Pulmonary artery endothelial cell (primary cell): ENCODE measurements around the gene TNFAIP8L2. TPM values are rescaled to one million over a fixed set of nuclear protein-coding genes. Genes with fewer than 3 reads are reported as not detected.
"Not testable (repeated sequence)": the region's sequence is repeated elsewhere in the genome, so short reads cannot be mapped to it uniquely, and the experiment has no call there.

Experiments used
- DNase-seq: peaks from one replicate; pipeline ENCODE4 v3.0.0-alpha.2; 2011; ENCODE audit warnings: low read depth, low spot score
- total RNA-seq: library from RNA; depleted of rRNA; stranded (reverse); fragments of >200 nt; gene quantifications from 2 replicates; pipeline ENCODE4 v1.2.3, GENCODE V29; 2014

The TNFAIP8L2 gene
- total RNA-seq, 1 donor from 2014 or later: 0.13 TPM

DNA sequence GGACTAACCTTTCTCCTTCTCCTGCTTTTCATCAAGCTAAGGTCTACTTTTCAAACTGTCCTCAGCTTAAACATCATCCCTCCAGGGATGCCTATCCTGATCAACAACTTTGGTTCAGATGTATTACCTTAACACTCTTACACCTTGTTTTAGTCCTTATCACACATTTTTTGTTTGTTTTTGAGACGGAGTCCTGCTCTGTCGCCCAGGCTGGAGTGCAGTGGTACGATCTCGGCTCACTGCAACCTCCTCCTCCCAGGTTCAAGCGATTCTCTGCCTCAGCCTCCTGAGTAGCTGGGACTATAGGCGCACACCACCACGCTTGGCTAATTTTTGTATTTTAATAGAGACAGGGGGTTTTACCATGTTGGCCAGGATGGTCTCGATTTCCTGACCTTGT lies 32.2 kb downstream of the TNFAIP8L2 start:
- DNase-seq: not testable (repeated sequence)

DNA sequence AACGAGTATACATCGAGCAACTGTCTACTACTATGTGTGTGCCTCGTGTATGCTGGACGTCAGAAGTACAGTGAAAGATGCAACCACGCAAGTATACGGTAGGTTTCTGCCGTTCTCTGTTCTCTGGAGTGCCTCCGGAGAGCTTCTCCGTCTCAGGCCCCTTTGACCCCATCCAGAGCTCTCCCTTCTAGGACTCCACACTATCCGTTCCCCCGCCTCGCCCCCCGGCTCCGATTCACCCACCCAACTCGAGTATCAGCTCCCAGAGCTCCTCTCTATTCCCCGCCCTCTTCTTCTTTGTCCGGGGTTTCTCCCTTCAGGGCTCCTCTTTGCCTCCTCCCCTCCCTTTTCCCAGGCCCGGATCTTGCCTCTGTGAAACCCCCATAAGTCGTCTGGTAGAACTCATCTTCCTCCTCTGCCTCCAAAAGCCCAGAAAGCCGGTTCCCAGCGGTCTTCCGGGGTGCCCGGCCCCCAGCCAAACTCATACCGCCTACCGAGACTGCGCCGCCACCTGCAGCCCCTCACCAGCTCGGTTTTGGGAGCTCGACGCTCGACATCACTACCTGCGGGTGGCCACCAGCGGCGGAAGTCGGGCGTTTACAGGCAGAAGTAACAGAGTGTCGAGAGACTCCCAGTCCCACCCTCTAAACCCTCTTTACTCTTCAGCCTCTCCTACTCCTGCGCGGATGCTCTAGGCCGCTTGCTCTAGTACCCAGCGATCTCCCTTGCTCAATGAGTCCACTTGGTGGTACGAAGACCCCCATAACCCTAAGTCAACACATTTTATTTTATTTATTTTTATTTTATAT lies 33.4 kb downstream of the TNFAIP8L2 start, which contains the start of gene VPS72:
Gene VPS72 (minus strand): TSS at position 561 of the 809 bp plus-strand sequence. CDS start 76 bp downstream, at position 485.
- peak; percentile 69 for DNase-seq

DNA sequence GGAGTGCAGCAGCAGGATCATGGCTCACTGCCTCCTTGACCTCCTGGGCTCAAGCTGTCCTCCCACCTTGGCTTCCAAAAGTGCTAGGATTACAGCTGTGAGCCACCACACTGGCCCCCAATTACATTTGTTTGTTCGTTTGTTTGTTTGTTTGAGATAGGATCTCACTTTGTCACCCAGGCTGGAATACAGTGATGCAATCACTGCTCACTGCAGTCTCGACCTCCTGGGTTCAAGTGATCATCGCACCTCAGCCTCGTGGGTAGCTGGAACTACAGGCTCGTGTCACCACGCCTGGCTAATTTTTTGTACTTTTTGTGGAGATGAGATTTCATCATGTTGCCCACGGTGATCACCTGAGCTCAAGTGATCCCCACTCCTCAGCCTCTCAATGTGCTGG lies 35.6 kb downstream of the TNFAIP8L2 start:
- no peak for DNase-seq

DNA sequence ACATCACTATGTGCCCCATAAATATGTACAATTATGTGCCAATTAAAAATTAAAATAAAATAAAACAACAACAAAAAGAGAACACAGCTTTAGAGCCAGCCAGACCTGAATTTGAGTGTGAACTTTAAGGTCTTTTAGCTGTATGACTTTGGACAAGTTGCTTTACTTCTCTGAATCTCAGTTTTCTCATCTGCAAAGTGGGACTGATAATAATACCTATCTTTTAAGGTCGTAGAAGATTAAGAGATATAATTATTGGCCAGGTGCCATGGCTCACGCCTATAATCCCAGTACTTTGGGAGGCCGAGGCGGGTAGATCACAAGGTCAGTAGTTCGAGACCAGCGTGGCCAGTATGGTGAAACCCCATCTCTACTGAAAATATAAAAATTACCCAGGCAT lies 36.9 kb downstream of the TNFAIP8L2 start:
- no peak for DNase-seq

DNA sequence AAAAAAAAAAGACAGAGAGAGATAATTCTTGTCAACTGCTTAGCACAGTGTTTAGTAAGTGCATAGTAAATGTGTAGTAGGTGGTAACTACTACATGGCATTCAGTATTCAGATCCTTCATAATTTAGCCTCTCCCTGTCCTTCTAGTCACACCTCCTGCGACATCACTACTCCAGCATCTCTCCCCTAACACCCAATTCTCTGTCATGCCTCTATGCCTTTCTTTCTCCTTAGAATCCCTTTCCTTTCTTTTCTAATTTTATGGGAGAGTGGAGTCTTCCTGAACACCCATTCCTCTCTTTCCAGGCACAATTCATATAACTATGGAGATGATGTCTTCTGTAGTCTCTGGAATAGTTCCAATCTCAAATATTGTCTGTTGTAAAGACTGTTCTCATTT lies 37.4 kb downstream of the TNFAIP8L2 start:
- DNase-seq: no peak

DNA sequence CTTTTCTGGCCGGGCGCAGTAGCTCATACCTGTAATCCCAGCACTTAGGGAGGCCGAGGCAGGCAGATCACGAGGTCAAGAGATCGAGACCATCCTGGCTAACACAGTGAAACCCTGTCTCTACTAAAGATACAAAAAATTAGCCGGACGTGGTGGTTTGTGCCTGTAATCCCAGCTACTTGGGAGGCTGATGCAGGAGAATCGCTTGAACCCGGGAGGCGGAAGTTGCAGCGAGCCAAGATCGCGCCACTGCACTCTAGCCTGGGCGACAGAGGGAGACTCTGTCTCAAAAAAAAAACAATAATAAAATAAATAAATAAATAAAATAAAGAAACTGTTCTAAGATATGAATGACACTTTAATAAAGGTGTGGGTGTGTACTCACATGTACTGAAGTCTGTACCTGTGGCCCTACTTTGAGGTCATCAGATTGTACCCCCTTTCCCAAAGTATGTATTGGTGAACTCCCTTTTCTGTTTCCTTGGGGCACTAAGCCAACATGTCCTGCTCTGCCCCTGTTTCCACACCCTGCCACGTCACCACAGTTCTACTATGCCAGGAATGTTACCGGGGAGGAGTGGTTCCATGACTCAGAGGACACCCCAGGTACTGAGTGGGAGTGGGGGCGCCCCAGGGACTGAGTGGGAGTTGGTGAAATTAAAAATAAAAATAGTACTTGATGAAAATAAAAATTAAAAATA lies 38.6 kb downstream of the TNFAIP8L2 start:
- peak; percentile 48 for DNase-seq

DNA sequence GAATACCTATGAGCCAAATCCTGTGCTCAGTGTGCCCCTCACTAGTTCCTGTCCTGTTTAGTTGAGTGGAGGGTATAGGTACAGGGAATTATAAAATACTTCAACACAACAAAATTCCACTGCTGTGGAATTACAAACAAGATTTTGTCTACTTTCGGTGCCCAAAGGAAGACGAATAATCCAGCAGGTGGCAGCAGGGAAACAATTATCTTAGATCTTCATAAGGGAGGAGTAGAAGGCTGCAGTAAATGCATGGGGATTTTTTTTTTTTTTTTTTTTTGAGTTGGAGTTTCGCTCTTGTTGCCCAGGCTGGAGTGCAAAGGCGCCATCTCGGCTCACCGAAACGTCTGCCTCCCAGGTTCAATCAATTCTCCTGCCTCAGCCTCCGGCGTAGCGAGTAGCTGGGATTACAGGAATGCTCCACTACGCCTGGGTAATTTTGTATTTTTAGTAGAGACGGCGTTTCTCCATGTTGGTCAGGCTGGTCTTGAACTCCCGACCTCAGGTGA lies 39.9 kb downstream of the TNFAIP8L2 start:
- DNase-seq: peak; percentile 63

DNA sequence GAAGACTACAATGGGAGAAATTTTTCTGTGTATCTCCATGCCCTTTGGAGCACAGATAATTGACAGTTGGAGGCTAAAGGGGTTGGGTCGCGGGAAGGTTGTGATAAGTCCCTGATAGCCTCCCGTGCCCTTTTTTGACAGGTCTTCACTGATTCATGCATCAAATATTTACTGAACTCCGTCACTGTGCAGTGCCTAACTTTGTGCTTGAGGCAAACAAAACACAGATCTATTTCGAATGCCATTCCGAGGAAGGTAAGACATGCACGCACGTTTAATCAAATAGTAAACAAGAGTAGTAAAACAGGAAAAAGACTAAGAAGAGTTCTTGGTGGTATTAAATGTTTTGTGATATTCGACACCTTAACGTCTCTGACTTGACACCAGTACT lies 41.4 kb downstream of the TNFAIP8L2 start:
- no peak for DNase-seq

DNA sequence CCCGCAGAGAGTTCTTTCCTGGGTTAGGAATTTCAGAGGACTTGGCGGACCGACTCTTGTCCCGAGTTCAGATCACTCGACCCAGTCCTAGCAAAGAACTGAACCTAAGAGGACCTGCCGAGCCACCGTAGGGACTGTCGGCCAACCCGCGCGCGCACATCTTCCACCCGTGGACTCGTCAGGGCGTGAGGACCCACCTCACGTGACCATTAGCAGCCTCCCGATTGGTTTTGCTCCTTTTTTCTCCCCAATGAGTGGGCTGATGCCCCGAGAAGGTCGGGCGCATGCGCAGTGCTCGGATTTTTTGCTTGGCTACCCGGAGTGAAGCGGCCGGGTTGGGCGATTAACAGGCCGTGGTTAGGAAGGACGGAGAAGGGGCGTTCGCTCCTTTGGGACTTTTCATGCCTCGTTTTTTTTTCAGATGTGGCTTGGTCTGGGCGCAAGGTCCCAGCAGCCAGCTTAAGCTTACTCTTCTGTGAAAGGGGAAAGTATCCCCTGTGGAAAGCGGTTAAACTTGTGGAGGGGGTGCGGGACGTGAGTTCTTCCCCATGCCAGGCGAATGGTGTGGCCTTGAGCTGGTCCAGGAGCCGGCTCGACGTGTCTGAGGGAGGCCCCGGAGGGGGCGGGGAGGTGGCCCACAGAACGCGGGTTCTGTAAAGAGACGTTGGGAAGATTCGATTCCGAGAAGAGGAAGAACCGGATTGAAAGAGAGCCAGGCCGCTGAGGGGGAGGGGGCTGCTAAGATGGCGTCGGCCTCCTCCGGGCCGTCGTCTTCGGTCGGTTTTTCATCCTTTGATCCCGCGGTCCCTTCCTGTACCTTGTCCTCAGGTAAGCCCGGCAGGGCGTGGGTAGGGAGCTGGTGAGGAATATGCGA lies 42.0 kb downstream of the TNFAIP8L2 start, which contains the start of gene PIP5K1A:
Gene PIP5K1A (plus strand): TSS at position 299 of the 874 bp plus-strand sequence. CDS start 445 bp downstream, at position 744.
- DNase-seq: peak; percentile 92

DNA sequence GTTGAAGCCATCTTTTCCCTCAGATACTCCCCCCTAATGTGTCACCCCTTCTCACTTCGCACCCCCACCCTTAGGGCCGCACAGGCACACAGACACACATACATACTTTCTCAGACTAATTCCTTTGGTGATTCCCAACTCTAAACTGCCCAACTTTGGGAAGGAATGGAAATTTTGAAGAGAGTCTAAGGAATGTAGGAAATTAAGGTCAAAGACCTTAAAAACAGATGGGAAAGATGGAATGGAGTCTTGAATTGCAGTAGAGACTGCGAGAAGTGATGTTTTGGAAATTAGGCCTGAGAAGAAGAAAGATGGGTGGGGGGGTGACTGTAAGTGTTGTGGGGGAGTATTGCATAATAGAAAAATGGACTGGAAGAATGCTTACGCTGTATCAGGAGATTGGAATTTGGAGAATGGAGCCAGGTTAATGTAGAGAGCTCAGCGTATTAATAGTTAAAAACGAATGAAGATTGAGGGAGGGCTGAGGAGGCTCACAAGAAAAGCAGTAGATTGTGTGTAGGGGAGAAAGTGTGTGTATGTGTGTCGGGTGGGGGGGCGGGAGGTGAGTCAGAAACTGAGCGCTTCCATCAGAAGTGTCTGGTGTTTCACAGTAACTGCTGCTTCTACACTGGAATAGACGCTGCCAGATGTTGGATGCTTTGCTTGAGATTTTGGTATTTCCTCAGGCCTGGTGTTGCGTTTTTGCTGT lies 43.6 kb downstream of the TNFAIP8L2 start:
- no peak for DNase-seq

DNA sequence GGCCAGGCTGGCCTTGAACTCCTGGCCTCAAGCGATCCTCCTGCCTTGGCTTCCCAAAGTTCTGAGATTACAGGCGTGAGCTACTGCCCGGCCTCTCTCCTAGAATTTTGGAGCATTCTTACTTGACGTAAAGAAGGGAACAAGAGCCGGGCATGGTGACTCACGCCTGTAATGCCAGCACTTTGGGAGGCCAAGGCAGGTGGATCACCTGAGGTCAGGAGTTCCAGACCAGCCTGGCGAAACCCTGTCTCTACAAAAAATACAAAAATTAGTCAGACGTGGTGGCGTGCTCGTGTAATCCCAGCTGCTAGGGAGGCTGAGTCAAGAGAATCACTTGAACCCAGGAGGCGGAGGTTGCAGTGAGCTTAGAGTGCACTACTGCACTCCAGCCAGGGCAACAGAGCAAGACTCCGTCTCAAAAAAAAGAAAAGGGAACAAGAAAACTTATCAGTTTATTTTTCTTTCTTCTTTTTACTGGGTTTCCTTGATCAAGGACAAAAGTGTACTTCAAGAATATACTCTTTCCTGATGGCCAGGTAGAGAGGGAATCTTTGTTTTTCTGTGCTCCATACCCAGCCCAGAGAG lies 49.0 kb downstream of the TNFAIP8L2 start:
- DNase-seq: not testable (repeated sequence)

Other genes starting within 250 kb of the TNFAIP8L2 start
- gene SETDB1, start 230.3 kb upstream of the TNFAIP8L2 start, total RNA-seq: 36.7 and 41.7 TPM in 2 replicates
- 87.4 and 121 TPM in 2 replicates for gene CERS2, start 181.8 kb upstream of the TNFAIP8L2 start, total RNA-seq
- gene ANXA9, start 174.4 kb upstream of the TNFAIP8L2 start, total RNA-seq: not detected in 2 replicates
- 8.9 and 12.0 TPM in 2 replicates for gene MINDY1, start 149.7 kb upstream of the TNFAIP8L2 start, total RNA-seq
- 4.1 and 7.7 TPM in 2 replicates for gene PRUNE1, start 148.2 kb upstream of the TNFAIP8L2 start, total RNA-seq
- gene BNIPL, start 120.1 kb upstream of the TNFAIP8L2 start, total RNA-seq: 0.07 and 0.11 TPM in 2 replicates
- gene C1orf56, start 108.9 kb upstream of the TNFAIP8L2 start, total RNA-seq: 1.1 and 1.4 TPM in 2 replicates
- 59.9 and 70.5 TPM in 2 replicates for gene CDC42SE1, start 97.0 kb upstream of the TNFAIP8L2 start, total RNA-seq
- gene MLLT11, start 96.3 kb upstream of the TNFAIP8L2 start, total RNA-seq: 4.3 and 4.9 TPM in 2 replicates
- gene GABPB2, start 85.9 kb upstream of the TNFAIP8L2 start, total RNA-seq: 6.4 and 9.8 TPM in 2 replicates
- 5.3 and 19.5 TPM in 2 replicates for gene SEMA6C, start 10.0 kb upstream of the TNFAIP8L2 start, total RNA-seq
- gene LYSMD1, start 9.3 kb downstream of the TNFAIP8L2 start, total RNA-seq: 3.1 and 5.6 TPM in 2 replicates
- 30.2 and 37.2 TPM in 2 replicates for gene SCNM1, start 9.5 kb downstream of the TNFAIP8L2 start, total RNA-seq
- not detected in 2 replicates for gene TMOD4, start 19.3 kb downstream of the TNFAIP8L2 start, total RNA-seq
- 63.3 and 65.7 TPM in 2 replicates for gene VPS72, start 33.5 kb downstream of the TNFAIP8L2 start, total RNA-seq
- 61.1 and 73.7 TPM in 2 replicates for gene PIP5K1A, start 41.9 kb downstream of the TNFAIP8L2 start, total RNA-seq
- gene PSMD4, start 98.1 kb downstream of the TNFAIP8L2 start, total RNA-seq: 263 and 288 TPM in 2 replicates
- gene ZNF687, start 125.7 kb downstream of the TNFAIP8L2 start, total RNA-seq: 6.2 and 6.9 TPM in 2 replicates
- gene PI4KB, start 170.8 kb downstream of the TNFAIP8L2 start, total RNA-seq: 39.4 and 50.7 TPM in 2 replicates
- gene RFX5, start 190.6 kb downstream of the TNFAIP8L2 start, total RNA-seq: 51.0 and 68.5 TPM in 2 replicates
- gene SELENBP1, start 216.1 kb downstream of the TNFAIP8L2 start, total RNA-seq: 9.4 and 11.7 TPM in 2 replicates
- 482 and 509 TPM in 2 replicates for gene PSMB4, start 242.9 kb downstream of the TNFAIP8L2 start, total RNA-seq